ENCODE data around the gene SKA1. TPM values are rescaled to one million over a fixed set of nuclear protein-coding genes. Genes with fewer than 3 reads are reported as not detected.

The SKA1 gene
- total RNA-seq, 1 donor, result 29.5 TPM

GRCh38 chr18:50377061-50377798, 2.4 kb downstream of the SKA1 start:
- TF ChIP-seq CTCF (IDR thresholded peaks at IDR 0.05; ENCODE audit: insufficient read depth, low read length), result no peak
- peak; percentile 24 for DNase-seq (ENCODE audit: low read depth)
- no peak overlapping the region for H3K4me3 ChIP-seq (ENCODE audit: low read depth, low read length)

GRCh38 chr18:50388988-50389387, 14.1 kb downstream of the SKA1 start:
- TF ChIP-seq CTCF (IDR thresholded peaks at IDR 0.05; ENCODE audit: insufficient read depth, low read length), result no peak

GRCh38 chr18:50393802-50394201, 19.0 kb downstream of the SKA1 start:
- TF ChIP-seq CTCF (IDR thresholded peaks at IDR 0.05; ENCODE audit: insufficient read depth, low read length), result no peak
- no peak overlapping the region for H3K4me3 ChIP-seq (ENCODE audit: low read depth, low read length)
- DNase-seq (ENCODE audit: low read depth), result no peak

More at GRCh38 chr18:50388988-50389387, 14.1 kb downstream of the SKA1 start:
- H3K4me3 ChIP-seq (ENCODE audit: low read depth, low read length), result no peak overlapping the region
- no peak for DNase-seq (ENCODE audit: low read depth)

GRCh38 chr18:50395093-50395492, 20.2 kb downstream of the SKA1 start:
- no peak overlapping the region for H3K4me3 ChIP-seq (ENCODE audit: low read depth, low read length)
- TF ChIP-seq CTCF (IDR thresholded peaks at IDR 0.05; ENCODE audit: insufficient read depth, low read length), result no peak
- no peak for DNase-seq (ENCODE audit: low read depth)

- DNase-seq (ENCODE audit: low read depth), result no peak
- no peak for TF ChIP-seq CTCF (IDR thresholded peaks at IDR 0.05; ENCODE audit: insufficient read depth, low read length)
Observed at GRCh38 chr18:50396005-50396660, 21.3 kb downstream of the SKA1 start.

GRCh38 chr18:50397023-50397422, 22.2 kb downstream of the SKA1 start:
- H3K4me3 ChIP-seq (ENCODE audit: low read depth, low read length), result no peak overlapping the region
- no peak for DNase-seq (ENCODE audit: low read depth)
- no peak for TF ChIP-seq CTCF (IDR thresholded peaks at IDR 0.05; ENCODE audit: insufficient read depth, low read length)

More at GRCh38 chr18:50396005-50396660, 21.3 kb downstream of the SKA1 start:
- no peak overlapping the region for H3K4me3 ChIP-seq (ENCODE audit: low read depth, low read length)

All from fibroblast of the aortic adventitia (primary cell).